WTC11 (cell line): ENCODE results near the gene SLC46A2. TPM values are rescaled to one million over a fixed set of nuclear protein-coding genes. Genes with fewer than 3 reads are reported as not detected.

Experiments
- ATAC-seq: fragments of 200-7000 bp; cut with Tn5 transposase; 2 replicates; pipeline ENCODE4 v1.10.0; 2021; ENCODE audit warnings: mild to moderate bottlenecking, moderate library complexity
- CTCF ChIA-PET: fragments of 300-600 bp; sonication (Branson Sonifier 250); formaldehyde crosslinking; loops from one replicate; lab custom pipeline; 2021; ENCODE audit warnings: antibody characterized with exemption; lab: Charles Lee
- POLR2A ChIA-PET: fragments of 350-600 bp; sonication (Branson Sonifier 250); formaldehyde crosslinking; loops from one replicate; lab custom pipeline; 2021; ENCODE audit warnings: antibody characterized with exemption; lab: Charles Lee
- DNase-seq: peaks from one replicate; pipeline ENCODE4 v3.0.0; 2021; ENCODE audit warnings: low spot score
- H3K27ac Mint-ChIP-seq: 2 replicates; pipeline ENCODE4 v1.8.0; 2021; ENCODE audit warnings: mixed read lengths
- H3K27me3 Mint-ChIP-seq: 2 replicates; pipeline ENCODE4 v1.8.0; 2021; ENCODE audit warnings: low read depth, mild to moderate bottlenecking, moderate library complexity, mixed read lengths
- H3K36me3 Mint-ChIP-seq: 2 replicates; pipeline ENCODE4 v1.8.0; 2021; ENCODE audit warnings: mixed read lengths
- H3K4me1 Mint-ChIP-seq: 2 replicates; pipeline ENCODE4 v1.8.0; 2022; ENCODE audit warnings: mixed read lengths
- H3K4me3 Mint-ChIP-seq: 2 replicates; pipeline ENCODE4 v1.8.0; 2021; ENCODE audit warnings: mild to moderate bottlenecking, moderate library complexity, mixed read lengths
- H3K9me3 Mint-ChIP-seq: 2 replicates; pipeline ENCODE4 v1.8.0; 2021; ENCODE audit warnings: mixed read lengths
- ATF1 ChIP-seq: sonication (generic); formaldehyde crosslinking; IDR thresholded peaks from 2 replicates; pipeline ENCODE4 v1.8.1; 2023; ENCODE audit warnings: mild to moderate bottlenecking, moderate library complexity, missing genetic modification reagents
- ATF6 ChIP-seq: sonication (generic); formaldehyde crosslinking; IDR thresholded peaks from 2 replicates; pipeline ENCODE4 v1.8.1; 2023; ENCODE audit warnings: mild to moderate bottlenecking, missing genetic modification reagents
- CDX4 ChIP-seq: fragments of 250-450 bp; sonication (Bioruptor Pico); IDR thresholded peaks from 2 replicates; pipeline ENCODE4 v1.9.0; 2021; ENCODE audit warnings: moderate library complexity, mild to moderate bottlenecking, inconsistent platforms, borderline replicate concordance
- CREM ChIP-seq: sonication (generic); formaldehyde crosslinking; IDR thresholded peaks from 2 replicates; pipeline ENCODE4 v1.8.1; 2022; ENCODE audit warnings: mild to moderate bottlenecking, missing genetic modification reagents, moderate library complexity
- CTCF ChIP-seq: fragments of 200-600 bp; IDR thresholded peaks from 2 replicates; pipeline ENCODE4 v1.8.0; 2022; ENCODE audit warnings: antibody characterized with exemption
- EMX1 ChIP-seq: fragments of 250-450 bp; sonication (Bioruptor Pico); IDR thresholded peaks from 2 replicates; pipeline ENCODE4 v1.8.0; 2021; ENCODE audit warnings: mild to moderate bottlenecking
- FOXP4 ChIP-seq: sonication (generic); formaldehyde crosslinking; IDR thresholded peaks from 2 replicates; pipeline ENCODE4 v1.8.0; 2022; ENCODE audit warnings: mild to moderate bottlenecking, missing genetic modification reagents
- GABPB1 ChIP-seq: sonication (generic); formaldehyde crosslinking; IDR thresholded peaks from 2 replicates; pipeline ENCODE4 v1.8.1; 2023; ENCODE audit warnings: mild to moderate bottlenecking, missing genetic modification reagents
- IRF1 ChIP-seq: sonication (generic); formaldehyde crosslinking; IDR thresholded peaks from 2 replicates; pipeline ENCODE4 v1.8.0; 2023; ENCODE audit warnings: missing genetic modification reagents
- NR1H2 ChIP-seq: sonication (generic); formaldehyde crosslinking; IDR thresholded peaks from 2 replicates; pipeline ENCODE4 v1.9.0; 2021; ENCODE audit warnings: mild to moderate bottlenecking, moderate library complexity, missing genetic modification reagents
- TCF7 ChIP-seq: sonication (generic); formaldehyde crosslinking; IDR thresholded peaks from 2 replicates; pipeline ENCODE4 v1.8.0; 2022; ENCODE audit warnings: mild to moderate bottlenecking, low read depth, missing genetic modification reagents, moderate library complexity
- USF1 ChIP-seq: sonication (generic); formaldehyde crosslinking; IDR thresholded peaks from 2 replicates; pipeline ENCODE4 v1.8.0; 2022; ENCODE audit warnings: mild to moderate bottlenecking, missing genetic modification reagents
- USF2 ChIP-seq: sonication (generic); formaldehyde crosslinking; IDR thresholded peaks from 2 replicates; pipeline ENCODE4 v1.8.1; 2023; ENCODE audit warnings: mild to moderate bottlenecking, missing genetic modification reagents, moderate library complexity
- ZNF396 ChIP-seq: fragments of 250-450 bp; sonication (Bioruptor Pico); IDR thresholded peaks from 2 replicates; pipeline ENCODE4 v1.8.0; 2021; ENCODE audit warnings: mild to moderate bottlenecking, moderate library complexity, borderline replicate concordance
- ZNF416 ChIP-seq: fragments of 250-450 bp; sonication (Bioruptor Pico); IDR thresholded peaks from 2 replicates; pipeline ENCODE4 v1.9.0; 2021; ENCODE audit warnings: mild to moderate bottlenecking, inconsistent platforms
- ZNF423 ChIP-seq: fragments of 250-450 bp; sonication (Bioruptor Pico); IDR thresholded peaks from 2 replicates; pipeline ENCODE4 v2.1.2; 2022; ENCODE audit warnings: mild to moderate bottlenecking, moderate library complexity
- total RNA-seq: library from RNA; stranded (reverse); gene quantifications from 3 replicates; pipeline ENCODE4 v1.2.3, GENCODE V29; 2021

SLC46A2 gene
- total RNA-seq, 1 experiment from 2014 or later = not detected

- TF ChIP-seq FOXP4 (no peak), TCF7 (no peak), IRF1 (no peak), EMX1 (no peak)
These were observed 845 bp upstream of the SLC46A2 start (continued) for GRCh38 chr9:112891521-112891920.

- H3K9me3 Mint-ChIP-seq = no peaks in the 10 kb centered on the region
- ChIA-PET POLR2A (no interaction called here), CTCF (interaction anchor here (0.5 to 3.4 kb wide), 29 partner anchors 10 to 774 kb away, joined by 3 to 36 read pairs (median 4); partner anchors contain the start of genes INIP and SNX30)
- TF ChIP-seq CTCF = peak; percentile 45
- TF ChIP-seq ATF6 (CRISPR knock-in tag) = no peak
- H3K36me3 Mint-ChIP-seq = no peaks in the 10 kb centered on the region
- peaks cover 9% of the 10 kb centered on the region for H3K4me1 Mint-ChIP-seq
- H3K4me3 Mint-ChIP-seq = no peak overlapping the region
- H3K27ac Mint-ChIP-seq = no peak overlapping the region
- peak; percentile 79 for DNase-seq
- peak; percentile 79 for ATAC-seq
- peaks cover 34% of the 10 kb centered on the region for H3K27me3 Mint-ChIP-seq
These were observed 3.3 kb downstream of the SLC46A2 start for GRCh38 chr9:112887381-112887780.

- Mint-ChIP-seq H3K4me3 (no peak overlapping the region), H3K9me3 (no peaks in the 10 kb centered on the region), H3K27me3 (peaks cover 24% of the 10 kb centered on the region), H3K4me1 (peaks cover 9% of the 10 kb centered on the region), H3K27ac (no peak overlapping the region), H3K36me3 (no peaks in the 10 kb centered on the region)
- DNase-seq (no peak), ATAC-seq (no peak)
- no peak for TF ChIP-seq ZNF416 (CRISPR knock-in tag)
- POLR2A ChIA-PET = no interaction called here
- CTCF ChIA-PET = no interaction called here
These were observed 4.3 kb downstream of the SLC46A2 start for GRCh38 chr9:112886351-112886750.

GRCh38 chr9:112885324-112885723, 5.4 kb downstream of the SLC46A2 start:
- DNase-seq (no peak), ATAC-seq (no peak)
- 0 out of 2 replicates have a peak, but pooled peaks cover 2% of the 10 kb centered on the region for H3K36me3 Mint-ChIP-seq
- peaks cover 13% of the 10 kb centered on the region for H3K27me3 Mint-ChIP-seq
- H3K27ac Mint-ChIP-seq = no peak overlapping the region
- CTCF ChIA-PET = interaction anchor here (2.3 kb wide), 1 partner anchor 18 kb away, joined by 13 read pairs; no protein-coding TSS in a partner anchor
- no peak overlapping the region for H3K4me3 Mint-ChIP-seq
- H3K4me1 Mint-ChIP-seq = peaks cover 9% of the 10 kb centered on the region
- H3K9me3 Mint-ChIP-seq = no peaks in the 10 kb centered on the region
- POLR2A ChIA-PET = no interaction called here
- TF ChIP-seq ZNF396 (CRISPR knock-in tag) (no peak), CREM (CRISPR knock-in tag) (no peak), FOXP4 (no peak), ATF1 (CRISPR knock-in tag) (no peak), NR1H2 (CRISPR knock-in tag) (no peak), USF1 (CRISPR knock-in tag) (no peak), ZNF423 (no peak), GABPB1 (no peak), CDX4 (CRISPR knock-in tag) (no peak), USF2 (CRISPR knock-in tag) (no peak)
